ENCODE results near the gene TCF20.

The TCF20 gene

DNA sequence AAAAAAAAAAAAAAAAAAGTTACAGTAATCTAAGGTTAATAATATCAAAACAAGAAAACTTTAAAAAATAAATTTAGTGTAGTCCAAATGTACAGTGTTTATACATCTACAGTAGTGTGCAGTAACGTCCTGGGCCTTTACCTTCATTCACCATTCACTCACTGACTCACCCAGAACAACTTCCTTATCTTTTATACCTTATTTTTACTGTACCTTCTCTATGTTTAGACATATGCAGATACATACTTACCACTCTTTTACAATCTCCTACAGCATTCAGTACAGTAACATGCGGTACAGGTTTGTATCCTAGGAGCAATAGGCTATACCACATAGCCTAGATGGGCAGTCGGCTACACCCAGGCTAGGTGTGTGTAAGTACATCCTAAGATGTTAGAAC is 38.5 kb downstream of the TCF20 start:
- Histone ChIP-seq H3K4me3 (replicated peaks; ENCODE audit: insufficient read depth, low read length) (no peak overlapping the region), H3K27ac (replicated peaks) (no peak overlapping the region), H3K27me3 (ENCODE audit: insufficient read depth, poor library complexity, severe bottlenecking) (no peaks in the 10 kb centered on the region)
- TF ChIP-seq SPI1 (IDR thresholded peaks at IDR 0.05; ENCODE audit: borderline replicate concordance, low read depth) (no peak), POLR2AphosphoS5 (IDR thresholded peaks at IDR 0.05; ENCODE audit: low read depth) (no peak), GABPA (IDR thresholded peaks at IDR 0.05; ENCODE audit: low read depth) (no peak)
- TF ChIP-seq, protein P1, sequence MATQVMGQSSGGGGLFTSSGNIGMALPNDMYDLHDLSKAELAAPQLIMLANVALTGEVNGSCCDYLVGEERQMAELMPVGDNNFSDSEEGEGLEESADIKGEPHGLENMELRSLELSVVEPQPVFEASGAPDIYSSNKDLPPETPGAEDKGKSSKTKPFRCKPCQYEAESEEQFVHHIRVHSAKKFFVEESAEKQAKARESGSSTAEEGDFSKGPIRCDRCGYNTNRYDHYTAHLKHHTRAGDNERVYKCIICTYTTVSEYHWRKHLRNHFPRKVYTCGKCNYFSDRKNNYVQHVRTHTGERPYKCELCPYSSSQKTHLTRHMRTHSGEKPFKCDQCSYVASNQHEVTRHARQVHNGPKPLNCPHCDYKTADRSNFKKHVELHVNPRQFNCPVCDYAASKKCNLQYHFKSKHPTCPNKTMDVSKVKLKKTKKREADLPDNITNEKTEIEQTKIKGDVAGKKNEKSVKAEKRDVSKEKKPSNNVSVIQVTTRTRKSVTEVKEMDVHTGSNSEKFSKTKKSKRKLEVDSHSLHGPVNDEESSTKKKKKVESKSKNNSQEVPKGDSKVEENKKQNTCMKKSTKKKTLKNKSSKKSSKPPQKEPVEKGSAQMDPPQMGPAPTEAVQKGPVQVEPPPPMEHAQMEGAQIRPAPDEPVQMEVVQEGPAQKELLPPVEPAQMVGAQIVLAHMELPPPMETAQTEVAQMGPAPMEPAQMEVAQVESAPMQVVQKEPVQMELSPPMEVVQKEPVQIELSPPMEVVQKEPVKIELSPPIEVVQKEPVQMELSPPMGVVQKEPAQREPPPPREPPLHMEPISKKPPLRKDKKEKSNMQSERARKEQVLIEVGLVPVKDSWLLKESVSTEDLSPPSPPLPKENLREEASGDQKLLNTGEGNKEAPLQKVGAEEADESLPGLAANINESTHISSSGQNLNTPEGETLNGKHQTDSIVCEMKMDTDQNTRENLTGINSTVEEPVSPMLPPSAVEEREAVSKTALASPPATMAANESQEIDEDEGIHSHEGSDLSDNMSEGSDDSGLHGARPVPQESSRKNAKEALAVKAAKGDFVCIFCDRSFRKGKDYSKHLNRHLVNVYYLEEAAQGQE (IDR thresholded peaks at IDR 0.05; ENCODE audit: insufficient replicate concordance, low read depth) = no peak
- TF ChIP-seq, protein P2, sequence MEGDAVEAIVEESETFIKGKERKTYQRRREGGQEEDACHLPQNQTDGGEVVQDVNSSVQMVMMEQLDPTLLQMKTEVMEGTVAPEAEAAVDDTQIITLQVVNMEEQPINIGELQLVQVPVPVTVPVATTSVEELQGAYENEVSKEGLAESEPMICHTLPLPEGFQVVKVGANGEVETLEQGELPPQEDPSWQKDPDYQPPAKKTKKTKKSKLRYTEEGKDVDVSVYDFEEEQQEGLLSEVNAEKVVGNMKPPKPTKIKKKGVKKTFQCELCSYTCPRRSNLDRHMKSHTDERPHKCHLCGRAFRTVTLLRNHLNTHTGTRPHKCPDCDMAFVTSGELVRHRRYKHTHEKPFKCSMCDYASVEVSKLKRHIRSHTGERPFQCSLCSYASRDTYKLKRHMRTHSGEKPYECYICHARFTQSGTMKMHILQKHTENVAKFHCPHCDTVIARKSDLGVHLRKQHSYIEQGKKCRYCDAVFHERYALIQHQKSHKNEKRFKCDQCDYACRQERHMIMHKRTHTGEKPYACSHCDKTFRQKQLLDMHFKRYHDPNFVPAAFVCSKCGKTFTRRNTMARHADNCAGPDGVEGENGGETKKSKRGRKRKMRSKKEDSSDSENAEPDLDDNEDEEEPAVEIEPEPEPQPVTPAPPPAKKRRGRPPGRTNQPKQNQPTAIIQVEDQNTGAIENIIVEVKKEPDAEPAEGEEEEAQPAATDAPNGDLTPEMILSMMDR (IDR thresholded peaks at IDR 0.05; ENCODE audit: insufficient read depth, low read length) = no peak
- no peak for DNase-seq (ENCODE audit: low read depth in 1 of 2, low spot score in 1 of 2)

- Histone ChIP-seq H3K27ac (replicated peaks) (no peak overlapping the region), H3K4me3 (replicated peaks; ENCODE audit: insufficient read depth, low read length) (no peak overlapping the region), H3K27me3 (ENCODE audit: insufficient read depth, poor library complexity, severe bottlenecking) (no peaks in the 10 kb centered on the region)
- TF ChIP-seq SPI1 (IDR thresholded peaks at IDR 0.05; ENCODE audit: borderline replicate concordance, low read depth) = no peak
- DNase-seq (ENCODE audit: low read depth in 1 of 2, low spot score in 1 of 2) = no peak
These were observed 40.9 kb downstream of the TCF20 start for GRCh38 chr22:42229455-42230149.

DNA sequence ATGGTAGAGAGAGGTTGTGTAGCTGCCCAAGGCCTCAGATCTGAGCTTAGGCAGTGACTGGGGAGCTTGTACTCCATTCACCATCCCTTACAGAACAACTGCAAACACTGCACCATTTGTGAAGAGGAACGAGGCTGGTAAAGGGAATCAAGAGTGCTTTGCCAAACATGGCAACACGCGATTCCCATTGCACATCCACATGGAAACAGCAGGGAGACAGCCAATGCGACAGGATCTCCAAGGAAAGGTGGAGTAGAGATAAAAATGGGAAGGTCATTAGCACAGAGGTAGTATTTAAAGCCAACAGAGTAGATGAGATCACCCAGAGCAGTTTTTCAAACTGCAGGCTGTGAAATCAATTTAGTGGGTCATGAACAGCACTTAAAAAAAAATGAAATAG is 42.0 kb downstream of the TCF20 start:
- Histone ChIP-seq H3K4me3 (replicated peaks; ENCODE audit: insufficient read depth, low read length) (no peak overlapping the region), H3K27ac (replicated peaks) (no peak overlapping the region), H3K27me3 (ENCODE audit: insufficient read depth, poor library complexity, severe bottlenecking) (no peaks in the 10 kb centered on the region)
- TF ChIP-seq GABPA (IDR thresholded peaks at IDR 0.05; ENCODE audit: low read depth) (no peak), POLR2AphosphoS5 (IDR thresholded peaks at IDR 0.05; ENCODE audit: low read depth) (no peak), SPI1 (IDR thresholded peaks at IDR 0.05; ENCODE audit: borderline replicate concordance, low read depth) (no peak)
- TF ChIP-seq, protein P2 (IDR thresholded peaks at IDR 0.05; ENCODE audit: insufficient read depth, low read length) = no peak
- TF ChIP-seq, protein P1 (IDR thresholded peaks at IDR 0.05; ENCODE audit: insufficient replicate concordance, low read depth) = no peak
- no peak for DNase-seq (ENCODE audit: low read depth in 1 of 2, low spot score in 1 of 2)

DNA sequence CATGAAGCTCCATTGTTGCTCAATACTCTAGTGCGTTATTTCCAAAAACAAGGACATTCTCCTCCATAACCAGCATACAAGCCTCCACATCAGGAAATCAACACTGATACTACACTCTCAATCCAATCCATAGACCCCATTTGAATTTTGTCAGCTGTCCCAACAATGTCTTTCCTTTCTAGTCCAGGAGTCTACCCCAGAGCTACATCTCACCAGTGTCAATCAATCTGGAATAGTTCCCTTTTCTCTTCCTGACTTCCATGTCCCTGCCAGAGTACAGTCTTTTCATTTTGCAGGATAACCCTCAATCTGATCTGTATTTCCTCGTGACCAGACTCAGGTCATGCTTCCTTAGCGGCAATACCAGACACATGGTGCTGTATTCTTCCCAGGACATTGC is 43.0 kb downstream of the TCF20 start:
- H3K4me3 ChIP-seq (replicated peaks; ENCODE audit: insufficient read depth, low read length) = no peak overlapping the region
- TF ChIP-seq SPI1 (IDR thresholded peaks at IDR 0.05; ENCODE audit: borderline replicate concordance, low read depth) (no peak), POLR2AphosphoS5 (IDR thresholded peaks at IDR 0.05; ENCODE audit: low read depth) (no peak), GABPA (IDR thresholded peaks at IDR 0.05; ENCODE audit: low read depth) (no peak)
- TF ChIP-seq, protein P2 (IDR thresholded peaks at IDR 0.05; ENCODE audit: insufficient read depth, low read length) = no peak
- TF ChIP-seq, protein P1 (IDR thresholded peaks at IDR 0.05; ENCODE audit: insufficient replicate concordance, low read depth) = no peak
- no peaks in the 10 kb centered on the region for H3K27me3 ChIP-seq (ENCODE audit: insufficient read depth, poor library complexity, severe bottlenecking)
- DNase-seq (ENCODE audit: low read depth in 1 of 2, low spot score in 1 of 2) = no peak
- no peak overlapping the region for H3K27ac ChIP-seq (replicated peaks)
